HepG2 (cell line): ENCODE data around the gene SERINC2. TPM values are rescaled to one million over a fixed set of nuclear protein-coding genes. Genes with fewer than 3 reads are reported as not detected.

Experiments used
- ATAC-seq: fragments of 200-7000 bp; cut with Tn5 transposase; 3 replicates; pipeline ENCODE4 v1.9.1; 2020; ENCODE audit warnings: mild to moderate bottlenecking, moderate library complexity
- BruUV-seq: library from RNA; stranded (reverse); fragments of 400-500 nt; replicated peaks from 2 replicates; lab custom pipeline; 2021; lab: Mats Ljungman, UMichigan
- CTCF ChIA-PET: fragments of 300-600 bp; formaldehyde crosslinking; extraction: SDS; loops from one replicate; lab custom pipeline; 2021; ENCODE audit warnings: low total read pairs, inconsistent platforms, low intra/inter-chr PET ratio; lab: Yijun Ruan, JAX
- POLR2A ChIA-PET: fragments of 350-600 bp; sonication (Branson Sonifier 250); formaldehyde crosslinking; loops from one replicate; lab custom pipeline; 2020; ENCODE audit warnings: antibody characterized with exemption, inconsistent platforms; lab: Yijun Ruan, JAX
- DNase-seq: peaks from one replicate; pipeline ENCODE4 v3.0.0-alpha.2; 2015; ENCODE audit warnings: low spot score
- FAIRE-seq: peaks from 3 replicates; lab custom pipeline; 2011; peaks lifted over from hg19 to GRCh38; lab: Jason Lieb, UNC
- H2AFZ ChIP-seq: one replicate; pipeline ENCODE4 v1.6.1; 2011; ENCODE audit warnings: low read length, inconsistent platforms
- H3K27ac ChIP-seq: fragments of 300-600 bp; 3 replicates; pipeline ENCODE4 v1.8.0; 2011; ENCODE audit warnings: mixed run types, mild to moderate bottlenecking, mixed read lengths, low read length, inconsistent platforms; ENCODE audit not compliant: insufficient read depth; ENCODE audit errors: extremely low read length
- H3K27me3 ChIP-seq, 2 experiments: fragments of 200-600 bp in 1 of 2; 2 replicates in 1 of 2; 3 replicates in 1 of 2; pipeline versions ENCODE4 v1.6.0 to v1.8.0; 2011; ENCODE audit warnings: low read length in 2 of 2, mild to moderate bottlenecking in 2 of 2, moderate library complexity in 2 of 2, inconsistent platforms in 1 of 2; ENCODE audit not compliant: insufficient read depth in 2 of 2, control insufficient read depth in 1 of 2
- H3K36me3 ChIP-seq, 2 experiments: fragments of 200-600 bp in 1 of 2; replicated peaks in 1 of 2; 2 replicates in 1 of 2; 3 replicates in 1 of 2; pipeline versions ENCODE4 v1.5.1 to v1.8.0; 2011; ENCODE audit warnings: low read length in 2 of 2, inconsistent platforms in 1 of 2; ENCODE audit not compliant: insufficient read depth in 2 of 2, control insufficient read depth in 1 of 2
- H3K4me1 ChIP-seq: 2 replicates; pipeline ENCODE4 v1.5.1; 2012; ENCODE audit warnings: low read length, inconsistent platforms; ENCODE audit not compliant: insufficient read depth
- H3K4me2 ChIP-seq: 2 replicates; pipeline ENCODE4 v1.6.0; 2011; ENCODE audit warnings: low read depth, low read length, inconsistent platforms
- H3K4me3 ChIP-seq, 3 experiments: fragments of 200-600 bp in 1 of 3; sonication (generic), shearing (Covaris generic) in 1 of 3; replicated peaks in 1 of 3; 2 replicates each; pipeline ENCODE4 v1.5.1; 2011 to 2016; ENCODE audit warnings: low read length in 3 of 3, inconsistent platforms in 2 of 3, low read depth in 2 of 3, mild to moderate bottlenecking in 2 of 3, control low read depth in 1 of 3, mixed read lengths in 1 of 3; ENCODE audit not compliant: insufficient read depth in 1 of 3
- H3K79me2 ChIP-seq: one replicate; pipeline ENCODE4 v1.6.1; 2011; ENCODE audit warnings: low read length, inconsistent platforms; ENCODE audit not compliant: insufficient read depth
- H3K9ac ChIP-seq: 2 replicates; pipeline ENCODE4 v1.6.0; 2011; ENCODE audit warnings: mild to moderate bottlenecking, low read depth, low read length, inconsistent platforms; ENCODE audit not compliant: insufficient read depth
- H3K9me3 ChIP-seq: 2 replicates; pipeline ENCODE4 v1.5.1; 2012; ENCODE audit warnings: mild to moderate bottlenecking, low read length
- H4K20me1 ChIP-seq: 2 replicates; pipeline ENCODE4 v1.6.0; 2011; ENCODE audit warnings: inconsistent platforms, mild to moderate bottlenecking, low read length, moderate library complexity; ENCODE audit not compliant: insufficient read depth
- IKZF5 ChIP-seq: IDR thresholded peaks from 2 replicates; pipeline ENCODE4 v1.6.1; 2018; ENCODE audit warnings: missing genetic modification reagents, mild to moderate bottlenecking, missing compliant biosample characterization
- IRF2 ChIP-seq: IDR thresholded peaks from 2 replicates; pipeline ENCODE4 v1.6.1; 2018; ENCODE audit warnings: missing genetic modification reagents, missing compliant biosample characterization
- PAF1 ChIP-seq: IDR thresholded peaks from 2 replicates; pipeline ENCODE4 v1.6.1; 2016; ENCODE audit warnings: missing genetic modification reagents, missing compliant biosample characterization
- RBFOX2 ChIP-seq: fragments of 200-400 bp; formaldehyde crosslinking; IDR thresholded peaks from 2 replicates; pipeline ENCODE4 v1.6.1; 2017; ENCODE audit warnings: low read depth, mild to moderate bottlenecking, low read length
- SP2 ChIP-seq: sonication (generic); formaldehyde crosslinking; IDR thresholded peaks from 2 replicates; pipeline ENCODE4 v1.5.1; 2020; ENCODE audit warnings: mild to moderate bottlenecking, missing genetic modification reagents
- ZNF280B ChIP-seq: sonication (generic); formaldehyde crosslinking; IDR thresholded peaks from 2 replicates; pipeline ENCODE4 v1.5.0; 2020; ENCODE audit warnings: missing genetic modification reagents, mild to moderate bottlenecking, borderline replicate concordance
- ZNF501 ChIP-seq: sonication (generic); formaldehyde crosslinking; IDR thresholded peaks from 2 replicates; pipeline ENCODE4 v1.5.1; 2020; ENCODE audit warnings: mild to moderate bottlenecking, moderate library complexity, missing genetic modification reagents
- ZNF670 ChIP-seq: sonication (generic); formaldehyde crosslinking; IDR thresholded peaks from 2 replicates; pipeline ENCODE4 v1.8.0; 2022; ENCODE audit warnings: mild to moderate bottlenecking, missing genetic modification reagents, borderline replicate concordance
- ZNF773 ChIP-seq: sonication (generic); formaldehyde crosslinking; IDR thresholded peaks from 2 replicates; pipeline ENCODE4 v1.4.0; 2020; ENCODE audit warnings: missing genetic modification reagents, borderline replicate concordance
- WGBS: methylation state at CpG from one replicate; pipeline ENCODE4 v1.1.6; 2017; ENCODE audit warnings: low lambda C conversion rate; 5-methylcytosine and 5-hydroxymethylcytosine counted together
- in situ Hi-C: cut with HindIII; loops from 2 replicates; pipeline ENCODE4 v1.10.0; 2017; ENCODE audit warnings: low pct_unique_long_range_greater_than_20kb; ENCODE audit not compliant: extremely low pct_ligation_motif_present
- intact Hi-C: fragments of 100-400 bp; cut with micrococcal nuclease; formaldehyde crosslinking; loops from one replicate; pipeline ENCODE4 v1.10.0; 2022; ENCODE audit not compliant: unreplicated experiment
- polyA plus RNA-seq, 8 experiments: library from polyadenylated mRNA; depleted of rRNA in 3 of 8; stranded (reverse) in 7 of 8; unstranded in 1 of 8; fragments of >200 nt; fragmentation: Illumina TruSeq in 4 of 8; extraction: Trizol in 4 of 8; gene quantifications; 2 replicates each; pipeline versions ENCODE4 v1.2.1 to v1.2.3, GENCODE V29; 2011 to 2016; ENCODE audit warnings: low read depth in 4 of 8, missing spikeins in 1 of 8, mixed read lengths in 1 of 8; ENCODE audit not compliant: insufficient read depth in 1 of 8
- total RNA-seq, 5 experiments: library from RNA; depleted of rRNA; stranded (reverse); fragments of >200 nt; fragmentation: Illumina TruSeq; extraction: Trizol; gene quantifications; 2 replicates each; pipeline ENCODE4 v1.2.3, GENCODE V29; 2016; ENCODE audit warnings: low read depth in 1 of 5
- TF ChIP-seq, protein P1 (sequence below): sonication (generic); formaldehyde crosslinking; conservative IDR thresholded peaks from 2 replicates; pipeline ENCODE4 v1.4.0; 2020; ENCODE audit warnings: missing genetic modification reagents
- TF ChIP-seq, protein P2 (sequence below): sonication (generic); formaldehyde crosslinking; IDR thresholded peaks from 2 replicates; pipeline ENCODE4 v1.5.1; 2020; ENCODE audit warnings: mild to moderate bottlenecking, missing genetic modification reagents, moderate library complexity
- TF ChIP-seq, protein P3 (sequence below): sonication (generic); formaldehyde crosslinking; IDR thresholded peaks from 2 replicates; pipeline ENCODE4 v1.8.1; 2023; ENCODE audit warnings: mild to moderate bottlenecking, inconsistent platforms, moderate library complexity, missing genetic modification reagents, borderline replicate concordance

Gene SERINC2
- total and polyA plus RNA-seq, 2 of the 13 experiments (the other 11 are each of a cell fraction or from before 2014, with no cell fraction given) = 4.8 to 126 TPM

- BruUV-seq = no TSS peak
- intact Hi-C loops (no loop called here), in situ Hi-C loops (loop anchor here (10.0 kb wide), 1 partner anchor 239 kb away; no protein-coding TSS in a partner anchor)
- Histone ChIP-seq H2AFZ (no peak overlapping the region), H3K36me3 (peaks cover 2 to 10% of the 10 kb centered on the region in 2 experiments; a peak in 4 of 5 replicates), H3K9me3 (no peaks in the 10 kb centered on the region), H3K27ac (no peak overlapping the region), H3K4me2 (no peak overlapping the region), H3K79me2 (peaks cover 9% of the 10 kb centered on the region), H3K4me3 (no peak overlapping the region), H4K20me1 (peaks cover 4% of the 10 kb centered on the region; the same call in 1 of the 2 replicates), H3K9ac (no peak overlapping the region), H3K27me3 (no peaks in the 10 kb centered on the region), H3K4me1 (peaks cover 64% of the 10 kb centered on the region)
- CTCF ChIA-PET = interaction anchor here (1.1 to 4.6 kb wide), 4 partner anchors 25 to 240 kb away, joined by 4 to 95 read pairs (median 17); no protein-coding TSS in a partner anchor
- no peak for FAIRE-seq
- 91% methylated on average over 19 of the region's 23 CpGs for WGBS
- POLR2A ChIA-PET = interaction anchor here (1.3 kb wide), 1 partner anchor 88 kb away, joined by 3 read pairs; no protein-coding TSS in a partner anchor
- ATAC-seq = no peak
- no peak for DNase-seq
- TF ChIP-seq IRF2 (CRISPR knock-in tag) (no peak), PAF1 (CRISPR knock-in tag) (no peak), ZNF773 (CRISPR knock-in tag) (no peak), ZNF280B (CRISPR knock-in tag) (0 out of 2 replicates have a peak, but pooled peaks have one; percentile 51), ZNF501 (CRISPR knock-in tag) (peak; percentile 23; the same call in 1 of the 2 replicates), SP2 (CRISPR knock-in tag) (peak; percentile 44), IKZF5 (CRISPR knock-in tag) (no peak), RBFOX2 (0 out of 2 replicates have a peak, but pooled peaks have one; percentile 36), ZNF670 (0 out of 2 replicates have a peak, but pooled peaks have one; percentile 16)
- TF ChIP-seq, protein P1, sequence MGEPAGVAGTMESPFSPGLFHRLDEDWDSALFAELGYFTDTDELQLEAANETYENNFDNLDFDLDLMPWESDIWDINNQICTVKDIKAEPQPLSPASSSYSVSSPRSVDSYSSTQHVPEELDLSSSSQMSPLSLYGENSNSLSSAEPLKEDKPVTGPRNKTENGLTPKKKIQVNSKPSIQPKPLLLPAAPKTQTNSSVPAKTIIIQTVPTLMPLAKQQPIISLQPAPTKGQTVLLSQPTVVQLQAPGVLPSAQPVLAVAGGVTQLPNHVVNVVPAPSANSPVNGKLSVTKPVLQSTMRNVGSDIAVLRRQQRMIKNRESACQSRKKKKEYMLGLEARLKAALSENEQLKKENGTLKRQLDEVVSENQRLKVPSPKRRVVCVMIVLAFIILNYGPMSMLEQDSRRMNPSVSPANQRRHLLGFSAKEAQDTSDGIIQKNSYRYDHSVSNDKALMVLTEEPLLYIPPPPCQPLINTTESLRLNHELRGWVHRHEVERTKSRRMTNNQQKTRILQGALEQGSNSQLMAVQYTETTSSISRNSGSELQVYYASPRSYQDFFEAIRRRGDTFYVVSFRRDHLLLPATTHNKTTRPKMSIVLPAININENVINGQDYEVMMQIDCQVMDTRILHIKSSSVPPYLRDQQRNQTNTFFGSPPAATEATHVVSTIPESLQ (CRISPR knock-in tag) = no peak
- TF ChIP-seq, protein P2, sequence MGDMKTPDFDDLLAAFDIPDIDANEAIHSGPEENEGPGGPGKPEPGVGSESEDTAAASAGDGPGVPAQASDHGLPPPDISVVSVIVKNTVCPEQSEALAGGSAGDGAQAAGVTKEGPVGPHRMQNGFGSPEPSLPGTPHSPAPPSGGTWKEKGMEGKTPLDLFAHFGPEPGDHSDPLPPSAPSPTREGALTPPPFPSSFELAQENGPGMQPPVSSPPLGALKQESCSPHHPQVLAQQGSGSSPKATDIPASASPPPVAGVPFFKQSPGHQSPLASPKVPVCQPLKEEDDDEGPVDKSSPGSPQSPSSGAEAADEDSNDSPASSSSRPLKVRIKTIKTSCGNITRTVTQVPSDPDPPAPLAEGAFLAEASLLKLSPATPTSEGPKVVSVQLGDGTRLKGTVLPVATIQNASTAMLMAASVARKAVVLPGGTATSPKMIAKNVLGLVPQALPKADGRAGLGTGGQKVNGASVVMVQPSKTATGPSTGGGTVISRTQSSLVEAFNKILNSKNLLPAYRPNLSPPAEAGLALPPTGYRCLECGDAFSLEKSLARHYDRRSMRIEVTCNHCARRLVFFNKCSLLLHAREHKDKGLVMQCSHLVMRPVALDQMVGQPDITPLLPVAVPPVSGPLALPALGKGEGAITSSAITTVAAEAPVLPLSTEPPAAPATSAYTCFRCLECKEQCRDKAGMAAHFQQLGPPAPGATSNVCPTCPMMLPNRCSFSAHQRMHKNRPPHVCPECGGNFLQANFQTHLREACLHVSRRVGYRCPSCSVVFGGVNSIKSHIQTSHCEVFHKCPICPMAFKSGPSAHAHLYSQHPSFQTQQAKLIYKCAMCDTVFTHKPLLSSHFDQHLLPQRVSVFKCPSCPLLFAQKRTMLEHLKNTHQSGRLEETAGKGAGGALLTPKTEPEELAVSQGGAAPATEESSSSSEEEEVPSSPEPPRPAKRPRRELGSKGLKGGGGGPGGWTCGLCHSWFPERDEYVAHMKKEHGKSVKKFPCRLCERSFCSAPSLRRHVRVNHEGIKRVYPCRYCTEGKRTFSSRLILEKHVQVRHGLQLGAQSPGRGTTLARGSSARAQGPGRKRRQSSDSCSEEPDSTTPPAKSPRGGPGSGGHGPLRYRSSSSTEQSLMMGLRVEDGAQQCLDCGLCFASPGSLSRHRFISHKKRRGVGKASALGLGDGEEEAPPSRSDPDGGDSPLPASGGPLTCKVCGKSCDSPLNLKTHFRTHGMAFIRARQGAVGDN (CRISPR knock-in tag) = peak; percentile 23; the same call in 1 of the 2 replicates
- TF ChIP-seq, protein P3, sequence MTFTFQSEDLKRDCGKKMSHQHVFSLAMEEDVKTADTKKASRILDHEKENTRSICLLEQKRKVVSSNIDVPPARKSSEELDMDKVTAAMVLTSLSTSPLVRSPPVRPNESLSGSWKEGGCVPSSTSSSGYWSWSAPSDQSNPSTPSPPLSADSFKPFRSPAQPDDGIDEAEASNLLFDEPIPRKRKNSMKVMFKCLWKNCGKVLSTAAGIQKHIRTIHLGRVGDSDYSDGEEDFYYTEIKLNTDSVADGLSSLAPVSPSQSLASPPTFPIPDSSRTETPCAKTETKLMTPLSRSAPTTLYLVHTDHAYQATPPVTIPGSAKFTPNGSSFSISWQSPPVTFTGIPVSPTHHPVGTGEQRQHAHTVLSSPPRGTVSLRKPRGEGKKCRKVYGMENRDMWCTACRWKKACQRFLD (CRISPR knock-in tag) = no peak
These were observed 10.5 kb downstream of the SERINC2 start for GRCh38 chr1:31423418-31423947.
